Trophoblast cell (in vitro differentiated cells and primary cell): ENCODE results near the gene SMIM1.

Experiments used
- DNase-seq, 2 donors: peaks; one replicate each; pipeline ENCODE4 v3.0.0-alpha.2; 2016
- H2AFZ ChIP-seq: 2 replicates; pipeline ENCODE4 v1.6.1; 2013; ENCODE audit warnings: low read length, moderate library complexity, mild to moderate bottlenecking; ENCODE audit not compliant: insufficient read depth, poor library complexity
- H2AK5ac ChIP-seq: 2 replicates; pipeline ENCODE4 v1.6.1; 2013; ENCODE audit warnings: mild to moderate bottlenecking, low read length
- H2BK120ac ChIP-seq: 2 replicates; pipeline ENCODE4 v1.6.1; 2013; ENCODE audit warnings: low read length, mild to moderate bottlenecking, moderate library complexity; ENCODE audit not compliant: insufficient read depth, poor library complexity
- H2BK12ac ChIP-seq: 2 replicates; pipeline ENCODE4 v1.6.1; 2013; ENCODE audit warnings: mild to moderate bottlenecking, low read length, moderate library complexity
- H2BK5ac ChIP-seq: 2 replicates; pipeline ENCODE4 v1.6.1; 2013; ENCODE audit warnings: low read length, low read depth, moderate library complexity, mild to moderate bottlenecking; ENCODE audit not compliant: poor library complexity
- H3K14ac ChIP-seq: 2 replicates; pipeline ENCODE4 v1.6.1; 2013; ENCODE audit warnings: mild to moderate bottlenecking, low read length
- H3K18ac ChIP-seq: 2 replicates; pipeline ENCODE4 v1.6.1; 2013; ENCODE audit warnings: mild to moderate bottlenecking, low read length
- H3K23ac ChIP-seq: 2 replicates; pipeline ENCODE4 v1.6.1; 2013; ENCODE audit warnings: low read length
- H3K27ac ChIP-seq: 2 replicates; pipeline ENCODE4 v1.5.1; 2013; ENCODE audit warnings: low read depth, mild to moderate bottlenecking, inconsistent platforms, low read length, moderate library complexity
- H3K27me3 ChIP-seq: 2 replicates; pipeline ENCODE4 v1.6.1; 2013; ENCODE audit warnings: inconsistent platforms, mild to moderate bottlenecking, low read length, moderate library complexity; ENCODE audit not compliant: insufficient read depth
- H3K36me3 ChIP-seq, 2 experiments: 1 replicate in 1 of 2; 2 replicates in 1 of 2; pipeline ENCODE4 v1.6.1; 2013; ENCODE audit warnings: low read length in 2 of 2, mild to moderate bottlenecking in 2 of 2, moderate library complexity in 1 of 2; ENCODE audit not compliant: insufficient read depth in 2 of 2, control insufficient read depth in 1 of 2
- H3K4ac ChIP-seq: 2 replicates; pipeline ENCODE4 v1.6.1; 2013; ENCODE audit warnings: low read depth, mild to moderate bottlenecking, low read length, moderate library complexity
- H3K4me1 ChIP-seq, 2 experiments: 1 replicate in 1 of 2; 2 replicates in 1 of 2; pipeline ENCODE4 v1.6.1; 2013; ENCODE audit warnings: low read length in 2 of 2, mild to moderate bottlenecking in 2 of 2, moderate library complexity in 1 of 2; ENCODE audit not compliant: insufficient read depth in 2 of 2, control insufficient read depth in 1 of 2
- H3K4me2 ChIP-seq: 2 replicates; pipeline ENCODE4 v1.6.1; 2013; ENCODE audit warnings: inconsistent platforms, mild to moderate bottlenecking, low read length, moderate library complexity
- H3K4me3 ChIP-seq: 2 replicates; pipeline ENCODE4 v1.5.1; 2013; ENCODE audit warnings: mild to moderate bottlenecking, low read depth, low read length, inconsistent platforms
- H3K79me1 ChIP-seq: one replicate; pipeline ENCODE4 v1.6.1; 2013; ENCODE audit warnings: low read length
- H3K79me2 ChIP-seq: 2 replicates; pipeline ENCODE4 v1.6.1; 2013; ENCODE audit warnings: low read length, mild to moderate bottlenecking; ENCODE audit not compliant: control insufficient read depth, insufficient read depth, poor library complexity
- H3K9ac ChIP-seq: 2 replicates; pipeline ENCODE4 v1.6.1; 2013; ENCODE audit warnings: mild to moderate bottlenecking, low read length
- H3K9me3 ChIP-seq: 2 replicates; pipeline ENCODE4 v1.6.1; 2013; ENCODE audit warnings: low read depth, mild to moderate bottlenecking, control low read depth, inconsistent platforms, low read length; ENCODE audit not compliant: insufficient read depth
- H4K12ac ChIP-seq: 2 replicates; pipeline ENCODE4 v1.6.1; 2013; ENCODE audit warnings: low read depth, mild to moderate bottlenecking, low read length, moderate library complexity
- H4K8ac ChIP-seq: 2 replicates; pipeline ENCODE4 v1.6.1; 2013; ENCODE audit warnings: low read depth, mild to moderate bottlenecking, low read length, moderate library complexity
- H4K91ac ChIP-seq: one replicate; pipeline ENCODE4 v1.6.1; 2013; ENCODE audit warnings: low read depth, mild to moderate bottlenecking, low read length, moderate library complexity
- WGBS: extraction: QIAGEN DNeasy Blood & Tissue Kit; methylation state at CpG from one replicate; pipeline ENCODE4 v1.1.7; 2013; ENCODE audit warnings: missing lambda C conversion rate; ENCODE audit not compliant: insufficient read length, insufficient coverage; ENCODE audit errors: extremely low coverage; 5-methylcytosine and 5-hydroxymethylcytosine counted together

Gene SMIM1

DNA sequence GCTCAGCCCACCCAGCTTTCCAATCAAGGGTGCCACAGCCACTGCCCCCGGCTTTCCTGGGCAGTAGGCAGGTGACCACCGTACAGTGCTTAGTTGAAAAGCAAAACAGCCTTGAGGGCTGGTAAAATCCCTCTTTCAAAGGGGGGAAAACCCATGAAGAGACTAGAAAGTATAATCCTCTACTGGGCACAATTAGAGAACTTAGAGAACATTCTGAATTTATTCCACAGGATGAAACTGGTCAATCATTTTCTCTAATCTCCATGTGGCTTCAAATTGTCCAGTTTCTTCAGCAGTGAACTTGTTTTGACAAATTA is 39.0 kb downstream of the SMIM1 start:
- Histone ChIP-seq H2BK5ac (no peak overlapping the region), H3K23ac (no peak overlapping the region), H3K14ac (no peak overlapping the region), H3K9ac (no peak overlapping the region), H3K4me1 (no peaks in the 10 kb centered on the region), H3K4ac (no peak overlapping the region), H3K79me2 (no peaks in the 10 kb centered on the region), H3K4me2 (no peak overlapping the region), H2BK12ac (no peak overlapping the region), H2BK120ac (no peak overlapping the region), H2AK5ac (no peak overlapping the region), H3K4me3 (no peak overlapping the region), H3K36me3 (peaks cover 19 to 21% of the 10 kb centered on the region in 2 experiments), H3K18ac (no peak overlapping the region), H4K12ac (no peak overlapping the region), H3K9me3 (peaks cover 13% of the 10 kb centered on the region), H2AFZ (no peak overlapping the region), H3K79me1 (no peaks in the 10 kb centered on the region), H4K91ac (no peak overlapping the region), H3K27me3 (no peaks in the 10 kb centered on the region), H3K27ac (no peak overlapping the region), H4K8ac (no peak overlapping the region)
- no CpG with 5 or more reads among the region's 2 CpGs for WGBS
- DNase-seq: no peak

DNA sequence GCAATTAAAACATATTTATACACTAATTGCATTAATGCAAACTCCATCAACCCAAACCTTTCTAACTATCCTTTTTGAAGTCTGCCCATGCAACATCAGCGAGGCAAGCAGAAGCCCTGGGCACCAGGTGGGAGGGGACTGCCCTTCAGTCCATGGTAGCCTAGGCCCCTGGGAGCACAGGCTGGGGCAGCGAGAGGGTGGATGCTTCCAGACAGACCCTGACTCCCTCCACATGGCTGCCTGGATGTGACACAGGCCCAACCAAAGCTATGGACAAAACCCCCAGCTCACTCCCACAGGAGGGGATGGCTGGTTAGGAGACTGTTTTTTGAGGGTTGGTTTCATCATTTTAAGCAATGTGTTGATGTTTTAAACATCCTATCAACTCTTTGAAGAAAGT is 41.5 kb downstream of the SMIM1 start:
- no peak overlapping the region for H3K9ac ChIP-seq
- no peaks in the 10 kb centered on the region for H3K79me1 ChIP-seq
- no CpG with 5 or more reads among the region's 2 CpGs for WGBS
- H3K27ac ChIP-seq: no peak overlapping the region
- no peaks in the 10 kb centered on the region for H3K4me1 ChIP-seq
- H3K27me3 ChIP-seq: no peaks in the 10 kb centered on the region
- H3K4me2 ChIP-seq: no peak overlapping the region
- H2BK120ac ChIP-seq: no peak overlapping the region
- no peak for DNase-seq
- peaks cover 19 to 27% of the 10 kb centered on the region in 2 experiments for H3K36me3 ChIP-seq
- no peak overlapping the region for H3K18ac ChIP-seq
- no peak overlapping the region for H4K12ac ChIP-seq
- no peak overlapping the region for H2AK5ac ChIP-seq
- H2AFZ ChIP-seq: no peak overlapping the region
- no peak overlapping the region for H2BK12ac ChIP-seq
- H4K91ac ChIP-seq: no peak overlapping the region
- no peak overlapping the region for H3K23ac ChIP-seq
- no peak overlapping the region for H3K14ac ChIP-seq
- H4K8ac ChIP-seq: no peak overlapping the region
- H3K79me2 ChIP-seq: no peaks in the 10 kb centered on the region
- H3K9me3 ChIP-seq: peaks cover 4% of the 10 kb centered on the region
- H3K4me3 ChIP-seq: no peak overlapping the region
- no peak overlapping the region for H3K4ac ChIP-seq
- no peak overlapping the region for H2BK5ac ChIP-seq

GRCh38 chr1:3814771-3815561 is 42.4 kb downstream of the SMIM1 start:
- Histone ChIP-seq H2AFZ (no peak overlapping the region), H3K27ac (no peak overlapping the region), H3K14ac (no peak overlapping the region), H3K9me3 (no peaks in the 10 kb centered on the region), H3K23ac (no peak overlapping the region), H3K18ac (no peak overlapping the region), H3K36me3 (peaks cover 24 to 29% of the 10 kb centered on the region in 2 experiments), H3K79me2 (no peaks in the 10 kb centered on the region), H4K8ac (no peak overlapping the region), H3K4ac (no peak overlapping the region), H4K12ac (no peak overlapping the region), H3K79me1 (no peaks in the 10 kb centered on the region), H2BK5ac (no peak overlapping the region), H3K4me3 (no peak overlapping the region), H2BK12ac (no peak overlapping the region), H3K9ac (no peak overlapping the region), H4K91ac (no peak overlapping the region), H2BK120ac (no peak overlapping the region), H2AK5ac (no peak overlapping the region), H3K4me2 (no peak overlapping the region), H3K27me3 (no peaks in the 10 kb centered on the region), H3K4me1 (no peaks in the 10 kb centered on the region)
- no peak for DNase-seq
- WGBS: no CpG with 5 or more reads among the region's 42 CpGs

DNA sequence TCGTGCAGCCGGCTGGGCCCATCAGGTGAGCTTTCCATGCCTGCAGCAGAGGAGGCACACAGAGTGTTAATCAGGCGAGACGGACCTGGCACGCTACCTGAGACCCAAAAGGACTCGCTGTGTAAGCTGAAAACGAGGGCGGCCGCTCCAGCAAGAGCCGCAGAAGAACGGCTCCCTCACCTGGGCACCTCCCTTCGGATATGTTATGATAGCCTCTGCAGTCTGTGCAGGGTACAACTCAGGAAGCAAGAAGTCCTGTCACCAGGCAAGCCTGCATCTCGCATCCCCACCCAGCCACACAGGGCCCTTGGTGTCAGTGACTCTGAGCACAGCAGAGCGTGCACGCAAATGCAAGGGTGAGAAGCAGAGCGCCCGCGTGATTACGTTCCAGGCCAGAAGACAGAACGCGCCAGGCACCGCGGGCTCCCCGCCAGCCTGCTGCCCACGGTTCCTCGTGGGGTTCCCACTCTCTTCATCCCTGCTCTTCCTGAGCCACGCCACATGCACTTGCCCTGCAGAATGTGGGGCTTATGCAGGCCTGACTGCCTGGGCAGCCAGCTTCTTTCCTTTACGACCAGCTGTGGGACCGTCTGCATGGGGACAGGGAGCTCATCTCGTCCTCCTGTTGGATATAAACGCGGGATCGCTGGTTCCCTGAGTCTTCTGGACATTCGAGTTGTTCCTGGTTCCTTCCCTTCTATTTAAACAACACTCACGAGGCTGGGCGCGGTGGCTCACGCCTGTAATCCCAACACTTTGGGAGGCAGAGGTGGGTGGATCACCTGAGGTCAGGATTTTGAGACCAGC is 44.0 kb downstream of the SMIM1 start:
- no peak overlapping the region for H4K8ac ChIP-seq
- no peak overlapping the region for H3K23ac ChIP-seq
- no peak overlapping the region for H3K18ac ChIP-seq
- no peaks in the 10 kb centered on the region for H3K79me2 ChIP-seq
- WGBS: no CpG with 5 or more reads among the region's 38 CpGs
- H2BK5ac ChIP-seq: no peak overlapping the region
- H4K91ac ChIP-seq: no peak overlapping the region
- no peak overlapping the region for H3K4me2 ChIP-seq
- H4K12ac ChIP-seq: no peak overlapping the region
- DNase-seq: no peak
- no peak overlapping the region for H2AFZ ChIP-seq
- peaks cover 32 to 40% of the 10 kb centered on the region in 2 experiments for H3K36me3 ChIP-seq
- H3K4me1 ChIP-seq: no peaks in the 10 kb centered on the region
- no peaks in the 10 kb centered on the region for H3K9me3 ChIP-seq
- H2BK12ac ChIP-seq: no peak overlapping the region
- no peak overlapping the region for H3K27ac ChIP-seq
- H2AK5ac ChIP-seq: no peak overlapping the region
- H3K27me3 ChIP-seq: no peaks in the 10 kb centered on the region
- H3K4ac ChIP-seq: no peak overlapping the region
- no peak overlapping the region for H3K14ac ChIP-seq
- H3K4me3 ChIP-seq: no peak overlapping the region
- no peak overlapping the region for H2BK120ac ChIP-seq
- no peak overlapping the region for H3K9ac ChIP-seq
- no peaks in the 10 kb centered on the region for H3K79me1 ChIP-seq
